HFFc6 (cell line): ENCODE measurements around the gene KMT2D. TPM values are rescaled to one million over a fixed set of nuclear protein-coding genes. Genes with fewer than 3 reads are reported as not detected.

Source experiments
- DNase-seq: peaks from one replicate; pipeline ENCODE4 v3.0.0-alpha.2; 2018
- H3K27ac Mint-ChIP-seq: 2 replicates; pipeline ENCODE4 v1.8.0; 2020; ENCODE audit warnings: mild to moderate bottlenecking, mixed read lengths
- H3K27me3 Mint-ChIP-seq: 2 replicates; pipeline ENCODE4 v1.8.0; 2021; ENCODE audit warnings: mild to moderate bottlenecking, moderate library complexity, mixed read lengths; ENCODE audit not compliant: insufficient read depth
- H3K36me3 Mint-ChIP-seq: 2 replicates; pipeline ENCODE4 v1.8.0; 2021; ENCODE audit warnings: low read depth, mixed read lengths
- H3K4me1 Mint-ChIP-seq: 2 replicates; pipeline ENCODE4 v1.8.0; 2020; ENCODE audit warnings: low read depth, mixed read lengths
- H3K4me3 Mint-ChIP-seq: 2 replicates; pipeline ENCODE4 v1.8.0; 2020; ENCODE audit warnings: mild to moderate bottlenecking, moderate library complexity, mixed read lengths
- H3K9me3 Mint-ChIP-seq: 2 replicates; pipeline ENCODE4 v1.8.0; 2020; ENCODE audit warnings: mild to moderate bottlenecking, mixed read lengths
- total RNA-seq, 6 experiments: library from RNA; stranded (reverse); fragmentation: NEBNext Ultra II Directional; extraction: Animal tissue kit (Norgen Biotek cat#: 25700); gene quantifications; 2 replicates in 1 of 6; 3 replicates in 5 of 6; pipeline ENCODE4 v1.2.3, GENCODE V29; 2021
- TF ChIP-seq, protein P1 (sequence below): fragments of 200-600 bp; sonication (generic); IDR thresholded peaks from 2 replicates; pipeline ENCODE4 v1.5.0; 2021; ENCODE audit warnings: antibody characterized with exemption, mild to moderate bottlenecking

Gene KMT2D
- total RNA-seq, 6 experiments from 2014 or later, result 43.9 to 66.6 (median 48.4) TPM

DNA sequence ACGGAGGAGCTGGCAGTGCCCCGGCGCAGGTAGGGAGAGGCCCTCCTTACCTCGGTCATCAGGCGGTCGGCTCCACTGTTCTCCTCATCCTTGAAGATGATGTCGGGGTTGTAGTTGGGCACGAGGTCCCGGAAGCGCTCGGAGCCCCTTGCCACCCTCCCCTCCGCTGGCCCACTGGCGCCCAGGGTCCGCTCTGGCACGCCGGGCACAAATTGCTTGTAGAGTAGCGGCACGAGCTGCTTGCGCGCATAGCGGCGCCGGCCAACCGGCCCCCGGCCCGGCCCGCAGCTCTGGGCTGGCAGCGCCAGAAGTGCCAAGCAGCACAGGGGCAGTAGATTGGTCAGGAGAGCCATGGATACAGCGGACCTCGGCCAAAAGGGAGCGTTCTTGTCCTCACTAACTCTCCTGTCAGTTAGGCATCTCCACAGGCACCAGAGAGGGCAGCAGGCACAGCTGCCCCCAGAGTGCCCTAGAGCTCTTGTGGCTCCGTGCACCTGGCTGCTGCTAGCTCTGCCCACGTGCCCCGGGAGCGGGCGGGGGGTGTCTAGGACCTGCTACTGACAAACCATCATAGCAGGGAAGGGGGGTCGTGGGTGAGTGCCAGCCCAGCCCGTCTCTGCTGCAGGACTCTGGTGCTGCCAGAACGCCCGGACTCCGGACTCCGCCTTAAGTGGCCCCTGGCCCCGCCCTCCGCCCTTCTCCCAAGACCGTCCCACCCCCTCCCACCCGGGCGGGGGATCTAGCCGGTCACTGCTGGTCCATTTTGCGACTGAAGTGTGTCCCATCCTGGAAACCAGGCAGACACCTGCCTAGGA lies 33.8 kb upstream of the KMT2D start, which contains the start of gene DHH:
Gene DHH (minus strand): TSS at position 642 of the 815 bp plus-strand sequence. CDS start 289 bp downstream, at position 353.
- Mint-ChIP-seq H3K36me3 (0 out of 2 replicates have a peak, but pooled peaks cover 5% of the 10 kb centered on the region), H3K27ac (no peak within 1 kb of the TSS), H3K4me3 (peak within 1 kb of the TSS; percentile 9; the same call in 1 of the 2 replicates), H3K9me3 (no peaks in the 10 kb centered on the region), H3K27me3 (peaks cover 17% of the 10 kb centered on the region), H3K4me1 (peaks cover 33% of the 10 kb centered on the region)
- TF ChIP-seq, protein P1, sequence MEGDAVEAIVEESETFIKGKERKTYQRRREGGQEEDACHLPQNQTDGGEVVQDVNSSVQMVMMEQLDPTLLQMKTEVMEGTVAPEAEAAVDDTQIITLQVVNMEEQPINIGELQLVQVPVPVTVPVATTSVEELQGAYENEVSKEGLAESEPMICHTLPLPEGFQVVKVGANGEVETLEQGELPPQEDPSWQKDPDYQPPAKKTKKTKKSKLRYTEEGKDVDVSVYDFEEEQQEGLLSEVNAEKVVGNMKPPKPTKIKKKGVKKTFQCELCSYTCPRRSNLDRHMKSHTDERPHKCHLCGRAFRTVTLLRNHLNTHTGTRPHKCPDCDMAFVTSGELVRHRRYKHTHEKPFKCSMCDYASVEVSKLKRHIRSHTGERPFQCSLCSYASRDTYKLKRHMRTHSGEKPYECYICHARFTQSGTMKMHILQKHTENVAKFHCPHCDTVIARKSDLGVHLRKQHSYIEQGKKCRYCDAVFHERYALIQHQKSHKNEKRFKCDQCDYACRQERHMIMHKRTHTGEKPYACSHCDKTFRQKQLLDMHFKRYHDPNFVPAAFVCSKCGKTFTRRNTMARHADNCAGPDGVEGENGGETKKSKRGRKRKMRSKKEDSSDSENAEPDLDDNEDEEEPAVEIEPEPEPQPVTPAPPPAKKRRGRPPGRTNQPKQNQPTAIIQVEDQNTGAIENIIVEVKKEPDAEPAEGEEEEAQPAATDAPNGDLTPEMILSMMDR, result no peak
- no peak for DNase-seq

DNA sequence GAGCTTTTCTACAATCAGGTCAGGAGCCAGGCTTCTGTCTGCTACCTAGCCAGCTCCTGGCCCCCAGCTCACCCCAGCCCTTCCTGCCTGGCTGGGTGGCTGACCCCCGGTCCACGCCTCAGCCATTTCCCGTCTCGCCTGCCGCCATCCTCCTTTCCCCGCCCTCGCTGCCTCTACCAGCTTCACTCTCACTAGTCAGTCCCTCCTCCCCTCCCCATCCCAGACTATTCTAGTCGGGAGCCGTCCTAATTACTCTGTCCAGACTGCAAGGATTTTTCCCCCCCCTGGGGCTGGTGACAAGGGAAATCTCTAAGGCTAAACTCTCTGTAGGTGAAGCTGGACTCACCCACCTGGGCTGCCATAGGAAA lies 33.2 kb upstream of the KMT2D start:
- H3K27me3 Mint-ChIP-seq, result peaks cover 17% of the 10 kb centered on the region
- peaks cover 33% of the 10 kb centered on the region for H3K4me1 Mint-ChIP-seq
- H3K9me3 Mint-ChIP-seq, result no peaks in the 10 kb centered on the region
- TF ChIP-seq, protein P1, result no peak
- H3K4me3 Mint-ChIP-seq, result peak overlapping the region; percentile 9; the same call in 1 of the 2 replicates
- 0 out of 2 replicates have a peak, but pooled peaks cover 5% of the 10 kb centered on the region for H3K36me3 Mint-ChIP-seq
- no peak overlapping the region for H3K27ac Mint-ChIP-seq
- no peak for DNase-seq

DNA sequence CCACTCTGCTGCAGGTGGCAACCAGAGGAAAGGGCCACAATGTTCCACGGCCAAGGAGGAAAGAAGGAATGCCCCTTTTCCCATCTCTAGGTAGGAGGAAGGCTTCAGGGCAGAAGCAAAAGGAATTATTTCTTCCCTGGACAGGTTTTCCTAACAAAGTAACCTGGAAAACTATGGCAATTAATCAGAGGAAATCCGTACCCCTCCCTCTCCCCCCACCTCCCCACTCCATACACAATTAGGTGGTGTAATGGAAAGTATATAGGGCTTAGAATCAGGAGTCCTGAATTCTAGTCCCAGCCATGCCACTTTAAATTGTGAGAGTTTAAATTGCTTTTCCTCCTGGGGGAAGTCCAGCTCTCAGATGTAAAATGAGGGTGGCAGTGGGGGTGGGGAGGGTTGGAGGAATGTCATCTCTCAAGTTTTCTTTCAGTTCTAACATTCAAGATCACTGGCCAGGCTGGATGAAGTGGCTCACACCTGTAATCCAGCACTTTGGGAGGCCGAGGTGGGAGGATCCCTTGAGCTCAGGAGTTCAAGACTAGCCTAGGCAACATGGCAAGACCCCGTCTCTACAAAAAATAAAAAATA lies 32.3 kb upstream of the KMT2D start:
- Mint-ChIP-seq H3K4me1 (peaks cover 42% of the 10 kb centered on the region), H3K4me3 (peak overlapping the region; percentile 83), H3K9me3 (no peaks in the 10 kb centered on the region), H3K27me3 (peaks cover 17% of the 10 kb centered on the region), H3K27ac (no peak overlapping the region), H3K36me3 (0 out of 2 replicates have a peak, but pooled peaks cover 5% of the 10 kb centered on the region)
- no peak for DNase-seq
- TF ChIP-seq, protein P1, result no peak

DNA sequence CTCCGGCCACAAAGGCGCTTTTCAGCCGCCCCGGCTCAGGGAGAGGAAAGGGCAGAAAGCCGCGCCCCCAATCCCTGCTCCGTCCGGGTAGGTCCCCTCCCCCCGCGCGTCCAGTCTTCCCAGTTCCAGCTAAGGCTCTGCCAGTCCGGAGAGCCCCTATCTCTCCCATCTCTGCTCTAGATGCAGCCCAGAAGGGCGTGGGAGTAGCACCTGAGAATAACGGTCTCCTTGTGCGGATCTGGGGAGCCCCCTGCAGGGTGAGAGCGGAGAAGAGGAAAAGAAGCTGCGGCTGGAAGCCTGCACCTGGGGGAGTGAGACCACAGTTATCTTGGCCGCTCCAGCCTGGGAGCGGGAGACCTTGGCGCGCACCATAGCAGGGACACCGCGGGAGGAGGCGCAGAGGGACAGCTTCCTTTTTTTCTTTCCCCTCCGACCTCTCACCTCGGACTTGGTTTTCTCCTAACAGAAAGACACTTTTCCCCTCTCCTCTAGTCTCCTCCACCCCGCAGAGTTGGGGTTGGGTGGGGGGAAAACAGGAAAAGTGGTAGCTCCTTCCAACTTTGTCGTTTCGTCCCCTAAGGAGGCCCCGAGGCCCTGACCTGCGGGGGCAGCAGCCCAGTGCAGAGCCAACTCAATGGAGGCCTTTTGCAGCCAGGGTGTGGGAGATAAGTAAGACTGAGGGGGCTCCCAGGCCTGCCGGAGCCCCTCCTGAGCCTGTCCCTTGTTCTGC lies 31.7 kb upstream of the KMT2D start:
- DNase-seq, result no peak
- H3K4me1 Mint-ChIP-seq, result peaks cover 43% of the 10 kb centered on the region
- H3K4me3 Mint-ChIP-seq, result peak overlapping the region; percentile 83
- no peak overlapping the region; the same call in 1 of the 2 replicates for H3K27ac Mint-ChIP-seq
- H3K27me3 Mint-ChIP-seq, result peaks cover 19% of the 10 kb centered on the region
- TF ChIP-seq, protein P1, result peak; percentile 65; the same call in 1 of the 2 replicates
- H3K9me3 Mint-ChIP-seq, result no peaks in the 10 kb centered on the region
- H3K36me3 Mint-ChIP-seq, result 0 out of 2 replicates have a peak, but pooled peaks cover 5% of the 10 kb centered on the region

DNA sequence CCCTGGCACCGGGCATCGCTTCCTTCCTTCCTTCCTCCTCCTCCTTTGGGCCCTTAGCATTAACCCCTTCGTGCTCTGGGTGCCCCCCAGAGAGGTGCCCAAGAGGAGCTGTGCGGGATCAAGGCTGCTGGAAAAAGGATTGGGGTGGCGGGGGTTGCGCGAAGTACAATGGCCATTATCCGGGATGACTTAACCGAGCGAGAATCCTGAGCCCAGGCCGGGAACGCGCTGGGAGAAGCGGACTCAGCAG lies 31.2 kb upstream of the KMT2D start:
- H3K4me3 Mint-ChIP-seq, result peak overlapping the region; percentile 83
- DNase-seq, result peak; percentile 25
- H3K27me3 Mint-ChIP-seq, result peaks cover 21% of the 10 kb centered on the region
- TF ChIP-seq, protein P1, result no peak
- no peak overlapping the region; the same call in 1 of the 2 replicates for H3K27ac Mint-ChIP-seq
- H3K36me3 Mint-ChIP-seq, result 0 out of 2 replicates have a peak, but pooled peaks cover 5% of the 10 kb centered on the region
- H3K9me3 Mint-ChIP-seq, result no peaks in the 10 kb centered on the region
- peaks cover 43% of the 10 kb centered on the region for H3K4me1 Mint-ChIP-seq
